H1 (cell line): ENCODE data around the gene DDC. TPM values are rescaled to one million over a fixed set of nuclear protein-coding genes. Genes with fewer than 3 reads are reported as not detected.

Experiments used
- CTCF ChIA-PET: fragments of 300-600 bp; sonication (Branson Sonifier 250); formaldehyde crosslinking; loops from one replicate; lab custom pipeline; 2021; ENCODE audit not compliant: partially characterized antibody; lab: Charles Lee
- POLR2A ChIA-PET: fragments of 300-600 bp; sonication (Branson Sonifier 250); formaldehyde crosslinking; loops from one replicate; lab custom pipeline; 2021; ENCODE audit warnings: inconsistent platforms; ENCODE audit not compliant: partially characterized antibody; lab: Charles Lee
- DNase-seq, 2 experiments: peaks; one replicate each; pipeline versions ENCODE4 v3.0.0 to v3.0.0-alpha.2; 2010 to 2022; ENCODE audit warnings: low spot score in 2 of 2, low read depth in 1 of 2, mixed read lengths in 1 of 2
- FAIRE-seq: peaks from 2 replicates; lab custom pipeline; 2011; peaks lifted over from hg19 to GRCh38; lab: Jason Lieb, UNC
- H2AFZ ChIP-seq: 2 replicates; pipeline ENCODE4 v1.8.1; 2012; ENCODE audit warnings: low read length, inconsistent platforms
- H2AK5ac ChIP-seq: 2 replicates; pipeline ENCODE4 v1.6.1; 2013; ENCODE audit warnings: low read depth, low read length
- H2BK120ac ChIP-seq: replicated peaks from 2 replicates; pipeline ENCODE3; 2013; ENCODE audit warnings: low read depth, low read length, inconsistent platforms
- H2BK12ac ChIP-seq: 2 replicates; pipeline ENCODE4 v1.6.1; 2013; ENCODE audit warnings: low read depth, low read length
- H2BK15ac ChIP-seq: 2 replicates; pipeline ENCODE4 v1.6.1; 2013; ENCODE audit warnings: low read length
- H2BK20ac ChIP-seq: 2 replicates; pipeline ENCODE4 v1.6.1; 2013; ENCODE audit warnings: low read length
- H2BK5ac ChIP-seq: 2 replicates; pipeline ENCODE4 v1.6.1; 2013; ENCODE audit warnings: low read depth, low read length
- H3K14ac ChIP-seq: 2 replicates; pipeline ENCODE4 v1.6.1; 2013; ENCODE audit warnings: inconsistent platforms; ENCODE audit not compliant: insufficient read length
- H3K18ac ChIP-seq: 2 replicates; pipeline ENCODE4 v1.6.1; 2013; ENCODE audit warnings: low read length; ENCODE audit errors: extremely low read depth
- H3K23ac ChIP-seq: 2 replicates; pipeline ENCODE4 v1.6.1; 2013; ENCODE audit warnings: inconsistent platforms; ENCODE audit not compliant: insufficient read length
- H3K23me2 ChIP-seq: 2 replicates; pipeline ENCODE4 v1.6.1; 2013; ENCODE audit warnings: low read depth, low read length
- H3K27ac ChIP-seq: 2 replicates; pipeline ENCODE4 v1.6.1; 2011; ENCODE audit warnings: low read depth, low read length, inconsistent platforms
- H3K27me3 ChIP-seq, 4 experiments: replicated peaks in 1 of 4; 1 replicate in 1 of 4; 2 replicates in 3 of 4; pipeline versions ENCODE4 v1.6.1 to v1.8.1; 2011 to 2013; ENCODE audit warnings: low read length in 3 of 4, mild to moderate bottlenecking in 3 of 4, inconsistent platforms in 2 of 4, mixed read lengths in 2 of 4, moderate library complexity in 1 of 4; ENCODE audit not compliant: control insufficient read depth in 3 of 4, insufficient read depth in 3 of 4; ENCODE audit errors: extremely low read depth in 1 of 4
- H3K36me3 ChIP-seq, 4 experiments: 2 replicates each; pipeline versions ENCODE4 v1.6.1 to v1.8.1; 2011 to 2013; ENCODE audit warnings: mild to moderate bottlenecking in 4 of 4, low read length in 3 of 4, moderate library complexity in 2 of 4, control low read depth in 1 of 4, inconsistent platforms in 1 of 4; ENCODE audit not compliant: insufficient read depth in 4 of 4, control insufficient read depth in 2 of 4
- H3K4ac ChIP-seq: replicated peaks from 2 replicates; pipeline ENCODE3; 2013; ENCODE audit warnings: low read length, low read depth, mixed read lengths, inconsistent platforms; ENCODE audit not compliant: insufficient read length
- H3K4me1 ChIP-seq, 4 experiments: replicated peaks in 1 of 4; 1 replicate in 1 of 4; 2 replicates in 3 of 4; pipeline versions ENCODE4 v1.6.1 to v1.8.1; 2011 to 2013; ENCODE audit warnings: low read length in 3 of 4, inconsistent platforms in 2 of 4, mixed read lengths in 1 of 4; ENCODE audit not compliant: insufficient read depth in 4 of 4, control insufficient read depth in 3 of 4
- H3K4me2 ChIP-seq, 2 experiments: 2 replicates each; pipeline versions ENCODE4 v1.6.1 to v1.8.1; 2011 to 2013; ENCODE audit warnings: low read depth in 2 of 2, low read length in 2 of 2, control low read depth in 1 of 2, inconsistent platforms in 1 of 2, mild to moderate bottlenecking in 1 of 2; ENCODE audit not compliant: insufficient read depth in 1 of 2
- H3K4me3 ChIP-seq, 4 experiments: fragments of 200-600, 300-600 bp in 1 of 4; sonication (generic), shearing (Covaris generic), sonication (Bioruptor Twin) in 1 of 4; 2 replicates each; pipeline versions ENCODE4 v1.5.1 to v1.8.1; 2011 to 2016; ENCODE audit warnings: low read length in 4 of 4, low read depth in 3 of 4, control low read depth in 2 of 4, inconsistent platforms in 2 of 4, mild to moderate bottlenecking in 2 of 4, mixed read lengths in 1 of 4, moderate library complexity in 1 of 4; ENCODE audit not compliant: insufficient read depth in 2 of 4; ENCODE audit errors: extremely low read depth in 1 of 4
- H3K56ac ChIP-seq: replicated peaks from 2 replicates; pipeline ENCODE3; 2013; ENCODE audit warnings: low read depth, mild to moderate bottlenecking, mixed read lengths, low read length, inconsistent platforms; ENCODE audit not compliant: insufficient read length
- H3K79me1 ChIP-seq: 2 replicates; pipeline ENCODE4 v1.6.1; 2013; ENCODE audit warnings: low read depth, low read length, control low read depth
- H3K79me2 ChIP-seq, 2 experiments: 2 replicates each; pipeline versions ENCODE4 v1.6.1 to v1.8.1; 2012 to 2013; ENCODE audit warnings: low read length in 2 of 2, mild to moderate bottlenecking in 2 of 2, inconsistent platforms in 1 of 2; ENCODE audit not compliant: insufficient read depth in 2 of 2, control insufficient read depth in 1 of 2
- H3K9ac ChIP-seq, 4 experiments: replicated peaks in 1 of 4; 1 replicate in 1 of 4; 2 replicates in 3 of 4; pipeline versions ENCODE4 v1.6.1 to v1.8.1; 2011 to 2013; ENCODE audit warnings: low read depth in 3 of 4, low read length in 3 of 4, control low read depth in 2 of 4, mild to moderate bottlenecking in 2 of 4, moderate library complexity in 2 of 4, inconsistent platforms in 1 of 4; ENCODE audit errors: extremely low read depth in 1 of 4
- H3K9me3 ChIP-seq, 2 experiments: 2 replicates each; pipeline versions ENCODE4 v1.6.1 to v1.8.1; 2012 to 2013; ENCODE audit warnings: mild to moderate bottlenecking in 2 of 2, moderate library complexity in 2 of 2, control low read depth in 1 of 2, inconsistent platforms in 1 of 2, low read depth in 1 of 2, low read length in 1 of 2, mixed read lengths in 1 of 2; ENCODE audit not compliant: insufficient read depth in 2 of 2
- H4K20me1 ChIP-seq, 2 experiments: replicated peaks in 1 of 2; 2 replicates each; pipeline versions ENCODE3 to v1.8.1; 2011 to 2013; ENCODE audit warnings: inconsistent platforms in 2 of 2, low read length in 2 of 2, mild to moderate bottlenecking in 1 of 2; ENCODE audit not compliant: insufficient read depth in 2 of 2, control insufficient read depth in 1 of 2
- H4K5ac ChIP-seq: 2 replicates; pipeline ENCODE4 v1.6.1; 2013; ENCODE audit warnings: low read length, low read depth, mixed read lengths, inconsistent platforms; ENCODE audit not compliant: insufficient read length
- H4K8ac ChIP-seq: 2 replicates; pipeline ENCODE4 v1.8.0; 2013; ENCODE audit warnings: mild to moderate bottlenecking, moderate library complexity, low read length, inconsistent platforms; ENCODE audit not compliant: insufficient read depth; ENCODE audit errors: extremely low read depth
- H4K91ac ChIP-seq: replicated peaks from 2 replicates; pipeline ENCODE3; 2013; ENCODE audit warnings: low read length, mixed read lengths, inconsistent platforms; ENCODE audit not compliant: insufficient read length
- ATF3 ChIP-seq: IDR thresholded peaks from 2 replicates; pipeline ENCODE4 v1.6.1; 2011; ENCODE audit warnings: low read depth, mild to moderate bottlenecking, low read length; ENCODE audit not compliant: insufficient read depth
- BACH1 ChIP-seq: IDR thresholded peaks from 2 replicates; pipeline ENCODE4 v1.6.1; 2012; ENCODE audit warnings: low read length, improper control_type of control experiment
- CHD2 ChIP-seq: IDR thresholded peaks from 2 replicates; pipeline ENCODE4 v1.6.1; 2012; ENCODE audit warnings: low read length, improper control_type of control experiment
- FOSL1 ChIP-seq: IDR thresholded peaks from 2 replicates; pipeline ENCODE4 v1.6.1; 2011; ENCODE audit warnings: mild to moderate bottlenecking, low read depth, low read length, moderate library complexity; ENCODE audit not compliant: insufficient read depth
- POLR2AphosphoS5 ChIP-seq: IDR thresholded peaks from 2 replicates; pipeline ENCODE4 v1.6.1; 2011; ENCODE audit warnings: low read depth, low read length
- RBBP5 ChIP-seq: IDR thresholded peaks from 2 replicates; pipeline ENCODE4 v1.7.1; 2012; ENCODE audit warnings: low read depth, mild to moderate bottlenecking, inconsistent platforms, low read length, moderate library complexity, borderline replicate concordance
- SAP30 ChIP-seq: fragments of 300-600 bp; sonication (generic); IDR thresholded peaks from 2 replicates; pipeline ENCODE4 v1.7.1; 2012; ENCODE audit warnings: low read length, moderate library complexity, mild to moderate bottlenecking, inconsistent platforms; ENCODE audit not compliant: insufficient read depth, insufficient replicate concordance
- SIX5 ChIP-seq: IDR thresholded peaks from 2 replicates; pipeline ENCODE4 v1.6.1; 2011; ENCODE audit warnings: mild to moderate bottlenecking, low read depth, low read length
- SUZ12 ChIP-seq: fragments of 200-600 bp; sonication (generic); IDR thresholded peaks from 2 replicates; pipeline ENCODE4 v1.6.1; 2012; ENCODE audit warnings: mild to moderate bottlenecking, inconsistent platforms, low read length, moderate library complexity, mixed read lengths
- YY1 ChIP-seq: IDR thresholded peaks from 2 replicates; pipeline ENCODE4 v1.6.1; 2011; ENCODE audit warnings: low read depth, mild to moderate bottlenecking, low read length
- WGBS, 2 experiments: shearing (Covaris generic) in 1 of 2; methylation state at CpG; one replicate each; pipeline versions ENCODE4 v1.1.6 to v1.1.7; 2013 to 2015; ENCODE audit warnings: low lambda C conversion rate in 2 of 2, mixed read lengths in 2 of 2, inconsistent platforms in 1 of 2, low coverage in 1 of 2, missing lambda C conversion rate in 1 of 2; ENCODE audit not compliant: insufficient replicate concordance in 2 of 2, insufficient coverage in 1 of 2, insufficient read length in 1 of 2; ENCODE audit errors: extremely low coverage in 1 of 2, missing lambda C conversion rate in 1 of 2; 5-methylcytosine and 5-hydroxymethylcytosine counted together
- polyA plus RNA-seq, 7 experiments: library from polyadenylated mRNA; depleted of rRNA in 3 of 7; stranded (reverse) in 5 of 7; unstranded in 2 of 7; fragments of >200 nt in 5 of 7; fragments of 200-250 nt in 2 of 7; gene quantifications; 1 replicate in 5 of 7; 2 replicates in 1 of 7; 4 replicates in 1 of 7; pipeline versions ENCODE4 v1.2.1 to v1.2.3, GENCODE V29; 2011 to 2013; ENCODE audit warnings: missing spikeins in 2 of 7, mixed read lengths in 2 of 7
- total RNA-seq: library from RNA; stranded (reverse); fragmentation: NEBNext Ultra II Directional; extraction: Animal tissue kit (Norgen Biotek cat#: 25700); gene quantifications from 2 replicates; pipeline ENCODE4 v1.2.1, GENCODE V29; 2021
- TF ChIP-seq, protein P1 (sequence below): IDR thresholded peaks from 2 replicates; pipeline ENCODE4 v1.6.1; 2011; ENCODE audit warnings: low read length, improper control_type of control experiment
- TF ChIP-seq, protein P2 (sequence below): IDR thresholded peaks from 2 replicates; pipeline ENCODE4 v1.6.1; 2012; ENCODE audit warnings: inconsistent platforms

Gene DDC
- total and polyA plus RNA-seq, 2 of the 8 experiments (the other 6 are each of a cell fraction or from before 2014, with no cell fraction given), result 0.05 TPM; not detected in 1

DNA sequence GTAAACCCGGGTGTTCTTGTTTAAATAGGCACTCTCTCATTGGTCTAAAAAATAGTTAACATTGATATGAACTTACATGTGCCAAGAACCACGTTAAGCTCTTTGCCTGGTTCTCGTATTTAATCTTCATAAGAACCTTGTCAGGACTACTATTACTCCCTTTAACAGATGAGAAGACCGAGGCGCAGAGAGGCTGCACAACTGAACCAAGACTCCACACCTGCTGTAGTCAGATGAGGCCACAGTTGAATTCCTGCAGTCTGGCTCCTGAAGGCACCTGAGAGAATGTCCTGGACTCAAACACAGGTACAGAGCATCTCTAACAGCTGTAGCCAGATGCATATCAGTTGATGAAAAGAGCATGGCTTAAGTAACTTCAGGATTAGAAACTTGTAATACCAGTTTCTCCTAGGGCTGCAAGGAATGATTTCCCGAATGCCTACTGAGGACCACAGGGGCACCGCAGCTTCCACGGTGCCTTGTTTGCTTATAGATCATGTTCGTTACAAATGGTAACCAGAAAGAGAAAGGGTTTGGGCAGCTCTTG, 9.5 kb downstream of the DDC start:
- Histone ChIP-seq H3K56ac (no peak overlapping the region), H3K79me1 (no peaks in the 10 kb centered on the region), H3K36me3 (no peaks in the 10 kb centered on the region), H3K23me2 (no peaks in the 10 kb centered on the region), H3K79me2 (no peaks in the 10 kb centered on the region), H3K9me3 (no peaks in the 10 kb centered on the region), H3K4me2 (no peak overlapping the region), H4K8ac (no peak overlapping the region), H3K4me1 (peaks cover 0 to 3% (median 0%) of the 10 kb centered on the region in 4 experiments; a peak in 3 of 7 replicates), H3K18ac (no peak overlapping the region), H3K14ac (no peak overlapping the region), H4K5ac (no peak overlapping the region), H3K27ac (no peak overlapping the region), H2BK12ac (no peak overlapping the region), H4K20me1 (no peaks in the 10 kb centered on the region), H3K27me3 (no peaks in the 10 kb centered on the region), H3K4me3 (no peak overlapping the region), H2BK5ac (no peak overlapping the region), H3K4ac (no peak overlapping the region), H2AFZ (no peak overlapping the region), H2BK15ac (no peak overlapping the region), H3K9ac (no peak overlapping the region), H2BK120ac (no peak overlapping the region), H3K23ac (no peak overlapping the region), H2BK20ac (no peak overlapping the region), H2AK5ac (no peak overlapping the region), H4K91ac (no peak overlapping the region)
- FAIRE-seq (no peak), DNase-seq (no peak)
- ChIA-PET CTCF (interaction anchor here (0.7 to 3.2 kb wide), 10 partner anchors 14 to 605 kb away, joined by 3 to 9 read pairs (median 4); no protein-coding TSS in a partner anchor), POLR2A (no interaction called here)
- 81% methylated on average over 9 of the region's 9 CpGs; no CpG with 5 or more reads in 1 of the 2 experiments for WGBS, 2 experiments
- no peak for TF ChIP-seq CHD2
- no peak for TF ChIP-seq YY1
- TF ChIP-seq POLR2AphosphoS5, result no peak
- no peak for TF ChIP-seq SAP30
- no peak for TF ChIP-seq FOSL1
- TF ChIP-seq RBBP5, result no peak
- TF ChIP-seq BACH1, result no peak
- TF ChIP-seq, protein P1, sequence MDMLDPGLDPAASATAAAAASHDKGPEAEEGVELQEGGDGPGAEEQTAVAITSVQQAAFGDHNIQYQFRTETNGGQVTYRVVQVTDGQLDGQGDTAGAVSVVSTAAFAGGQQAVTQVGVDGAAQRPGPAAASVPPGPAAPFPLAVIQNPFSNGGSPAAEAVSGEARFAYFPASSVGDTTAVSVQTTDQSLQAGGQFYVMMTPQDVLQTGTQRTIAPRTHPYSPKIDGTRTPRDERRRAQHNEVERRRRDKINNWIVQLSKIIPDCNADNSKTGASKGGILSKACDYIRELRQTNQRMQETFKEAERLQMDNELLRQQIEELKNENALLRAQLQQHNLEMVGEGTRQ, result no peak
- no peak for TF ChIP-seq SUZ12
- TF ChIP-seq ATF3, result no peak
- TF ChIP-seq, protein P2, sequence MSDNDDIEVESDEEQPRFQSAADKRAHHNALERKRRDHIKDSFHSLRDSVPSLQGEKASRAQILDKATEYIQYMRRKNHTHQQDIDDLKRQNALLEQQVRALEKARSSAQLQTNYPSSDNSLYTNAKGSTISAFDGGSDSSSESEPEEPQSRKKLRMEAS, result no peak
- no peak for TF ChIP-seq SIX5
